DOHH2 (cell line): ENCODE results near the gene RAD51C.

ENCODE experiments used
- EZH2phosphoT487 ChIP-seq: fragments of 200-600 bp; sonication (generic); IDR thresholded peaks from 2 replicates; pipeline ENCODE4 v1.6.1; 2017; ENCODE audit warnings: borderline replicate concordance, mild to moderate bottlenecking, antibody characterized with exemption, low read length, moderate library complexity, mixed read lengths
- TF ChIP-seq, protein P1 (sequence below): fragments of 200-600 bp; sonication (generic); IDR thresholded peaks from one replicate; pipeline ENCODE4 v1.5.1; 2014; ENCODE audit warnings: antibody characterized with exemption, mild to moderate bottlenecking, low read depth, low read length; ENCODE audit not compliant: poor library complexity, severe bottlenecking

DNA sequence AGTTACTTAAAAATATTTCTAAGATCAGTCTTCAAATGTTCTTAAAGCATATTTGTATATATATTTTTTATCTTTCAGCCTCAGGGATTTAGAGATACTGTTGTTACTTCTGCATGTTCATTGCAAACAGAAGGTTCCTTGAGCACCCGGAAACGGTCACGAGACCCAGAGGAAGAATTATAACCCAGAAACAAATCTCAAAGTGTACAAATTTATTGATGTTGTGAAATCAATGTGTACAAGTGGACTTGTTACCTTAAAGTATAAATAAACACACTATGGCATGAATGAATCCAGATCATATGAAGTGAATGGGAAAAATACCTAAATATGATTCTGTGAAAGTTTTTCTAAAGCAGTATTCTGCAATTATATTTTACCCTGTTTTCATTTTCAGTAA is 41.6 kb downstream of the RAD51C start:
- TF ChIP-seq, protein P1, sequence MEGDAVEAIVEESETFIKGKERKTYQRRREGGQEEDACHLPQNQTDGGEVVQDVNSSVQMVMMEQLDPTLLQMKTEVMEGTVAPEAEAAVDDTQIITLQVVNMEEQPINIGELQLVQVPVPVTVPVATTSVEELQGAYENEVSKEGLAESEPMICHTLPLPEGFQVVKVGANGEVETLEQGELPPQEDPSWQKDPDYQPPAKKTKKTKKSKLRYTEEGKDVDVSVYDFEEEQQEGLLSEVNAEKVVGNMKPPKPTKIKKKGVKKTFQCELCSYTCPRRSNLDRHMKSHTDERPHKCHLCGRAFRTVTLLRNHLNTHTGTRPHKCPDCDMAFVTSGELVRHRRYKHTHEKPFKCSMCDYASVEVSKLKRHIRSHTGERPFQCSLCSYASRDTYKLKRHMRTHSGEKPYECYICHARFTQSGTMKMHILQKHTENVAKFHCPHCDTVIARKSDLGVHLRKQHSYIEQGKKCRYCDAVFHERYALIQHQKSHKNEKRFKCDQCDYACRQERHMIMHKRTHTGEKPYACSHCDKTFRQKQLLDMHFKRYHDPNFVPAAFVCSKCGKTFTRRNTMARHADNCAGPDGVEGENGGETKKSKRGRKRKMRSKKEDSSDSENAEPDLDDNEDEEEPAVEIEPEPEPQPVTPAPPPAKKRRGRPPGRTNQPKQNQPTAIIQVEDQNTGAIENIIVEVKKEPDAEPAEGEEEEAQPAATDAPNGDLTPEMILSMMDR: no peak
- TF ChIP-seq EZH2phosphoT487: no peak
